Keratinocyte (primary cell): ENCODE measurements around the gene CACNB2. TPM values are rescaled to one million over a fixed set of nuclear protein-coding genes. Genes with fewer than 3 reads are reported as not detected.

ENCODE experiments used
- DNase-seq: peaks from one replicate; pipeline ENCODE4 v3.0.0-alpha.2; 2011; ENCODE audit warnings: low read depth, missing footprints, low spot score
- FAIRE-seq: peaks from 2 replicates; lab custom pipeline; 2011; peaks lifted over from hg19 to GRCh38; lab: Jason Lieb, UNC
- H2AFZ ChIP-seq: 2 replicates; pipeline ENCODE4 v1.6.0; 2012; ENCODE audit warnings: low read length, control low read depth, inconsistent platforms; ENCODE audit not compliant: control insufficient read depth
- H3K27ac ChIP-seq: 2 replicates; pipeline ENCODE4 v1.5.1; 2011; ENCODE audit warnings: low read length; ENCODE audit not compliant: control insufficient read depth, insufficient read depth
- H3K27me3 ChIP-seq: 3 replicates; pipeline ENCODE4 v1.6.0; 2011; ENCODE audit warnings: low read length; ENCODE audit not compliant: control insufficient read depth, insufficient read depth; ENCODE audit errors: extremely low read depth
- H3K36me3 ChIP-seq, 2 experiments: 2 replicates in 1 of 2; 3 replicates in 1 of 2; pipeline ENCODE4 v1.5.1; 2011; ENCODE audit warnings: low read length in 2 of 2, mild to moderate bottlenecking in 1 of 2; ENCODE audit not compliant: control insufficient read depth in 2 of 2, insufficient read depth in 2 of 2; ENCODE audit errors: extremely low read depth in 1 of 2
- H3K4me1 ChIP-seq: 3 replicates; pipeline ENCODE4 v1.5.1; 2011; ENCODE audit warnings: low read length; ENCODE audit not compliant: control insufficient read depth, insufficient read depth; ENCODE audit errors: extremely low read depth
- H3K4me2 ChIP-seq: 3 replicates; pipeline ENCODE4 v1.6.0; 2011; ENCODE audit warnings: low read depth, low read length; ENCODE audit not compliant: control insufficient read depth, insufficient read depth; ENCODE audit errors: extremely low read depth
- H3K4me3 ChIP-seq, 3 experiments: fragments of 200-600 bp in 1 of 3; sonication (generic) in 1 of 3; 2 replicates in 2 of 3; 3 replicates in 1 of 3; pipeline ENCODE4 v1.5.1; 2011 to 2016; ENCODE audit warnings: low read length in 3 of 3, mild to moderate bottlenecking in 3 of 3, control low read depth in 2 of 3, inconsistent platforms in 1 of 3, low read depth in 1 of 3, mixed read lengths in 1 of 3, mixed run types in 1 of 3, moderate library complexity in 1 of 3; ENCODE audit not compliant: control insufficient read depth in 2 of 3, insufficient read depth in 2 of 3; ENCODE audit errors: extremely low read depth in 1 of 3
- H3K79me2 ChIP-seq: 2 replicates; pipeline ENCODE4 v1.6.0; 2012; ENCODE audit warnings: low read length; ENCODE audit not compliant: control insufficient read depth, insufficient read depth
- H3K9ac ChIP-seq: 3 replicates; pipeline ENCODE4 v1.6.0; 2011; ENCODE audit warnings: low read length; ENCODE audit not compliant: control insufficient read depth, insufficient read depth; ENCODE audit errors: extremely low read depth
- H3K9me1 ChIP-seq: 3 replicates; pipeline ENCODE4 v1.6.0; 2011; ENCODE audit warnings: low read length; ENCODE audit not compliant: control insufficient read depth, insufficient read depth; ENCODE audit errors: extremely low read depth
- H3K9me3 ChIP-seq: 2 replicates; pipeline ENCODE4 v1.5.1; 2012; ENCODE audit warnings: low read depth, low read length; ENCODE audit not compliant: control insufficient read depth
- H4K20me1 ChIP-seq: 3 replicates; pipeline ENCODE4 v1.6.0; 2011; ENCODE audit warnings: low read length; ENCODE audit not compliant: control insufficient read depth, insufficient read depth; ENCODE audit errors: extremely low read depth
- CTCF ChIP-seq, 3 experiments: IDR thresholded peaks in 1 of 3; conservative IDR thresholded peaks in 1 of 3; optimal IDR thresholded peaks in 1 of 3; 2 replicates in 2 of 3; 3 replicates in 1 of 3; pipeline versions ENCODE3 to v1.5.1; 2011; ENCODE audit warnings: low read length in 3 of 3, mild to moderate bottlenecking in 3 of 3, moderate library complexity in 2 of 3, control low read depth in 1 of 3, inconsistent platforms in 1 of 3; ENCODE audit not compliant: insufficient read depth in 2 of 3; ENCODE audit errors: extremely low read depth in 1 of 3
- EZH2 ChIP-seq: IDR thresholded peaks from one replicate; pipeline ENCODE4 v1.6.1; 2012; ENCODE audit warnings: inconsistent platforms, mild to moderate bottlenecking, low read length, moderate library complexity
- dilution Hi-C: fragments of 300-500 bp; cut with MboI; formaldehyde crosslinking; loops from one replicate; pipeline ENCODE4 v1.7.0; 2020; ENCODE audit warnings: low sequenced_read_pairs; ENCODE audit not compliant: extremely low pct_ligation_motif_present
- polyA plus RNA-seq, 5 experiments: library from polyadenylated mRNA; depleted of rRNA in 3 of 5; stranded (reverse) in 3 of 5; stranded (forward) in 1 of 5; unstranded in 1 of 5; fragments of >200 nt; gene quantifications; 1 replicate in 1 of 5; 2 replicates in 3 of 5; 3 replicates in 1 of 5; pipeline versions ENCODE4 v1.2.1 to v1.2.3, GENCODE V29; 2011 to 2012; ENCODE audit warnings: missing spikeins in 2 of 5, low read depth in 1 of 5, low replicate concordance in 1 of 5

Gene CACNB2
- polyA plus RNA-seq, 1 donor (not counting 4 experiments of a cell fraction or from before 2014, with no cell fraction given), result 0.03 TPM

- H3K36me3 ChIP-seq, result no peaks in the 10 kb centered on the region
- no peaks in the 10 kb centered on the region for H3K9me1 ChIP-seq
- dilution Hi-C loops, result no loop called here
- H3K4me2 ChIP-seq, result no peak overlapping the region
- no peaks in the 10 kb centered on the region for H3K79me2 ChIP-seq
- no peak for DNase-seq
- no peak overlapping the region for H2AFZ ChIP-seq
- no peak for FAIRE-seq
- H3K27me3 ChIP-seq, result no peaks in the 10 kb centered on the region
- H4K20me1 ChIP-seq, result no peaks in the 10 kb centered on the region
- no peaks in the 10 kb centered on the region for H3K9me3 ChIP-seq
- no peaks in the 10 kb centered on the region for H3K4me1 ChIP-seq
- no peak overlapping the region for H3K27ac ChIP-seq
- no peak for TF ChIP-seq EZH2
- no peak for TF ChIP-seq CTCF (optimal IDR thresholded peaks at IDR 0.05 in 1 of 3, IDR thresholded peaks at IDR 0.05 in 1 of 3, conservative IDR thresholded peaks at IDR 0.05 in 1 of 3; ENCODE audit: extremely low read depth in 1 of 3, insufficient read depth in 2 of 3, low read length in 3 of 3)
- H3K9ac ChIP-seq, result no peak overlapping the region
- H3K4me3 ChIP-seq, result no peak overlapping the region
Observed at GRCh38 chr10:18196806-18197550, 56.8 kb downstream of the CACNB2 start.

GRCh38 chr10:18197706-18198105, 57.5 kb downstream of the CACNB2 start:
- Histone ChIP-seq H3K27ac (no peak overlapping the region), H3K9me3 (no peaks in the 10 kb centered on the region), H3K4me2 (no peak overlapping the region), H4K20me1 (no peaks in the 10 kb centered on the region), H3K79me2 (no peaks in the 10 kb centered on the region), H3K36me3 (no peaks in the 10 kb centered on the region), H3K4me1 (no peaks in the 10 kb centered on the region), H3K4me3 (no peak overlapping the region), H3K9ac (no peak overlapping the region), H3K27me3 (no peaks in the 10 kb centered on the region), H3K9me1 (no peaks in the 10 kb centered on the region), H2AFZ (no peak overlapping the region)
- dilution Hi-C loops, result no loop called here
- TF ChIP-seq CTCF (optimal IDR thresholded peaks at IDR 0.05 in 1 of 3, IDR thresholded peaks at IDR 0.05 in 1 of 3, conservative IDR thresholded peaks at IDR 0.05 in 1 of 3; ENCODE audit: extremely low read depth in 1 of 3, insufficient read depth in 2 of 3, low read length in 3 of 3) (no peak), EZH2 (no peak)
- FAIRE-seq (no peak), DNase-seq (no peak)
